Measurements from ENCODE around the gene KCND3. TPM values are rescaled to one million over a fixed set of nuclear protein-coding genes. Genes with fewer than 3 reads are reported as not detected.

KCND3 gene
- total RNA-seq, 1 experiment from 2014 or later: not detected

DNA sequence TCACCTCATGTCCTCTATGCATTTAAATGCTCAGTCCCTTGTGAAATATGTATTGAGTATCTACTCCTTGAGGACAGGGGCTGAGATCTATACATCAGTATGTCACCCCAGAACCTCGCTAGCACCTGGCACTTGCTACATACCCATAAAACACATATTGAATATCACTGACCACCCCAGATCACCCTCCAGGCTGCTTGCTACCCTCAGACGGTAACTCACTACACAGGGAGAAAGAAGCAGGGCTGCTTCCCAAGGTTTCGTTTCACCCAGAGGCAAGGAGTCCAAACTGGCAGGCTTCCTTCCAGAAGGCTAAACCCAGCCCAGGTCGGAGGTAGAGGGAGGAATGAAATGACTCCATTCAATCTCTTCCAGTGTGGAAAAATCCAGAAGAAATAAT, 258.8 kb downstream of the KCND3 start:
- BruUV-seq (replicated peaks): no TSS peak
- Mint-ChIP-seq H3K36me3 (ENCODE audit: insufficient read depth, unreplicated experiment) (no peaks in the 10 kb centered on the region), H3K27ac (ENCODE audit: low read depth, unreplicated experiment) (no peak overlapping the region), H3K9me3 (ENCODE audit: unreplicated experiment) (no peaks in the 10 kb centered on the region), H3K4me3 (ENCODE audit: unreplicated experiment) (no peak overlapping the region), H3K27me3 (ENCODE audit: insufficient read depth, unreplicated experiment) (no peaks in the 10 kb centered on the region), H3K4me1 (ENCODE audit: insufficient read depth, unreplicated experiment) (no peaks in the 10 kb centered on the region)
- no peak for DNase-seq (ENCODE audit: unreplicated experiment)
- intact Hi-C loops (cut with micrococcal nuclease): no loop called here
- POLR2A ChIA-PET: no interaction called here
- TF ChIP-seq, protein P1, sequence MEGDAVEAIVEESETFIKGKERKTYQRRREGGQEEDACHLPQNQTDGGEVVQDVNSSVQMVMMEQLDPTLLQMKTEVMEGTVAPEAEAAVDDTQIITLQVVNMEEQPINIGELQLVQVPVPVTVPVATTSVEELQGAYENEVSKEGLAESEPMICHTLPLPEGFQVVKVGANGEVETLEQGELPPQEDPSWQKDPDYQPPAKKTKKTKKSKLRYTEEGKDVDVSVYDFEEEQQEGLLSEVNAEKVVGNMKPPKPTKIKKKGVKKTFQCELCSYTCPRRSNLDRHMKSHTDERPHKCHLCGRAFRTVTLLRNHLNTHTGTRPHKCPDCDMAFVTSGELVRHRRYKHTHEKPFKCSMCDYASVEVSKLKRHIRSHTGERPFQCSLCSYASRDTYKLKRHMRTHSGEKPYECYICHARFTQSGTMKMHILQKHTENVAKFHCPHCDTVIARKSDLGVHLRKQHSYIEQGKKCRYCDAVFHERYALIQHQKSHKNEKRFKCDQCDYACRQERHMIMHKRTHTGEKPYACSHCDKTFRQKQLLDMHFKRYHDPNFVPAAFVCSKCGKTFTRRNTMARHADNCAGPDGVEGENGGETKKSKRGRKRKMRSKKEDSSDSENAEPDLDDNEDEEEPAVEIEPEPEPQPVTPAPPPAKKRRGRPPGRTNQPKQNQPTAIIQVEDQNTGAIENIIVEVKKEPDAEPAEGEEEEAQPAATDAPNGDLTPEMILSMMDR (IDR thresholded peaks at IDR 0.05; ENCODE audit: unreplicated experiment): no peak
- CTCF ChIA-PET: interaction anchor here (0.6 to 9.9 kb wide), 3 partner anchors 15 to 253 kb away, joined by 4 to 94 read pairs (median 4); no protein-coding TSS in a partner anchor

DNA sequence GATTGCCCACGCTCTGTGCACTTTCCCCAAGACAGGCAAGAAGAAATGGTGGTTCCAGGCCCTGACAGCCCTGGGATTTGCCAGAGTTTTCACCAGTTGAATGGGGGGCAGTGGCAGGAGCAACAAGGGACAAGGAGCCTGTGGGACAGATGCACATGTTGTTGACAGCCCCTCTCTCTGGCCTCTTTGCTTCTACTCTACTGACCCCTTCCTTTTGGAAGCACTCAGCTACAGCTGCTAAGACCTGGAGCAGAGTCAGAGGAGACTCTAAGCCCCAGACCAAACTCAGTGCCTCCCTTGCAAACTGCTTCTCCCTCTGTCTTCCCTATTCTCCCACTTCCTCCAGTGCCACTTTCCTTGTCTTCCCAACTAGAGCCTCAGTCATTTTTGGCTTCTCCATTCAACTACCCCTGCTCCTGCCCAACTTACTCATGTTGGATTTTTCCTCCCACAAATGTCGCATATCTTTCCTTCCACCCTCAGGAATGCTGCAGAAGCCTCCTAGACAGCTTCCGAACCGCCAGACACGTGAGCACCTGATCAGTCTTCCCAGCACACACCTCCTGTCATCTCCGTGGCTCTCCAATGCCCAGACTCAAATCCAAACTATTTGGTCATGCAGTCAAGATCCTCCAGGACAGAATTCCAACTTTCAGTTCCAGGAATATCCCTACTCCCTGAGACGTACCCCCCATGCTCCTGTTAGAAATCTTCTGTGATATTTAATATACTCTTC, 259.4 kb downstream of the KCND3 start:
- no peak overlapping the region for H3K4me3 Mint-ChIP-seq (ENCODE audit: unreplicated experiment)
- TF ChIP-seq, protein P1 (IDR thresholded peaks at IDR 0.05; ENCODE audit: unreplicated experiment): no peak
- ChIA-PET CTCF (interaction anchor here (0.9 to 1.0 kb wide), 2 partner anchors 8 to 39 kb away, joined by 3 to 5 read pairs; no protein-coding TSS in a partner anchor), POLR2A (interaction anchor here (1.0 kb wide), 1 partner anchor 8 kb away, joined by 3 read pairs; no protein-coding TSS in a partner anchor)
- H3K4me1 Mint-ChIP-seq (ENCODE audit: insufficient read depth, unreplicated experiment): no peaks in the 10 kb centered on the region
- no peak for DNase-seq (ENCODE audit: unreplicated experiment)
- H3K27me3 Mint-ChIP-seq (ENCODE audit: insufficient read depth, unreplicated experiment): no peaks in the 10 kb centered on the region
- no peaks in the 10 kb centered on the region for H3K36me3 Mint-ChIP-seq (ENCODE audit: insufficient read depth, unreplicated experiment)
- intact Hi-C loops (cut with micrococcal nuclease): no loop called here
- H3K9me3 Mint-ChIP-seq (ENCODE audit: unreplicated experiment): no peaks in the 10 kb centered on the region
- no peak overlapping the region for H3K27ac Mint-ChIP-seq (ENCODE audit: low read depth, unreplicated experiment)
- no TSS peak for BruUV-seq (replicated peaks)

DNA sequence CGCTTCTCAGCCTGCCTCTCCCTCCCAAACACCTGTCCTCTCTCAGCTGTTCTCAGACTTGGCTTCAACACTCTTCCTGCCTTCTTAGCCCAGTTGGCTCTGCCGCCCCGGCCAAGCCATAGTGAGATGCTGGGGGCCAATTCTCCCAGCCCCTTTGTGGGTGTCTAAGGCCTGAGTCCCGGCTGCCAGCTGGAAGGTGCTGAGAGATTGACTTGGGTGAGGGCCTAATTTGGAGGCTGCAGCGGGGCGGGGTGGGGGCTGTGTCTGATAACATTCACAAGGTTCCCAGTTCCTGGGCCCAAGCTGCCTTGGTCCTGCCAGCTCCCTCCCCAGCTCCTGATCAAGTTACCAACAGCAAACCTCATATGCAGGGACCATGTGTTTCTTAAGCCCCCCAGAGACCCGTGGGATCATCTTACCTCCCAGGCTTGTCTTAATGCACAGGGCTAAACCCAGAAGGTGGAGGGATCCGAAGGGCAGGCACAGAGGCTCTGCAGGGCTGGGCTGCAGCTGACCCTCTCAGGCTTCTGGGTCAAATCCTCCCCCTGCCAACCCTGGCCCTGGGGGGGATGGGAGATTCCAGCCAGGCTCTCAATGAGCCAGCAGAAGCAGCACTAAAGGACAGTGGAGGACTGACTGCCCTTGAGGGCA, 260.1 kb downstream of the KCND3 start:
- Mint-ChIP-seq H3K36me3 (ENCODE audit: insufficient read depth, unreplicated experiment) (no peaks in the 10 kb centered on the region), H3K9me3 (ENCODE audit: unreplicated experiment) (no peaks in the 10 kb centered on the region), H3K4me3 (ENCODE audit: unreplicated experiment) (no peak overlapping the region), H3K27me3 (ENCODE audit: insufficient read depth, unreplicated experiment) (no peaks in the 10 kb centered on the region), H3K27ac (ENCODE audit: low read depth, unreplicated experiment) (no peak overlapping the region), H3K4me1 (ENCODE audit: insufficient read depth, unreplicated experiment) (no peaks in the 10 kb centered on the region)
- BruUV-seq (replicated peaks): no TSS peak
- ChIA-PET CTCF (interaction anchor here (0.6 to 3.8 kb wide), 6 partner anchors 9 to 40 kb away, joined by 3 to 32 read pairs (median 4); no protein-coding TSS in a partner anchor), POLR2A (interaction anchor here (0.6 to 1.0 kb wide), 2 partner anchors 9 to 645 kb away, joined by 3 read pairs; no protein-coding TSS in a partner anchor)
- DNase-seq (ENCODE audit: unreplicated experiment): no peak
- intact Hi-C loops (cut with micrococcal nuclease): no loop called here
- TF ChIP-seq, protein P1 (IDR thresholded peaks at IDR 0.05; ENCODE audit: unreplicated experiment): no peak

DNA sequence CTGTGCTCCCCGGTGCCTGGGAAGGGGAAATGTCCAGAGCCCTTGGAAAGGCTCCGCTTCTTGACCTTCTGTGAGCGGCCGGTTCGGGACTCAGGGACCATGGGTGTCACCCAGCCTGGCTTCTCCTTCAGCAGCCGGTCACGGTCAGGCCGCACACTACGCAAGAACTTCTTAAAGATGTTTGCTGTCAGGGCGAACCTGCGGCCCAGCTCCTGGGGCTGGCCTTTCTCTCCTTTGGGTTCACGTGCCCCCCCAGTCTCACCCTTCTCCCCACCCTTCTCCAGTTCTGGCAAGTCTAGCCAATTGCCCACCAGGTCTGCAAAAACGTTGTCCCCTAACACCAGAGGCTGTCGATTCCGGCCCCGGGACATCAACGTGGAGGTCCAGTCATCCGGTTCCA, 262.4 kb downstream of the KCND3 start:
- no peaks in the 10 kb centered on the region for H3K9me3 Mint-ChIP-seq (ENCODE audit: unreplicated experiment)
- no peaks in the 10 kb centered on the region for H3K27me3 Mint-ChIP-seq (ENCODE audit: insufficient read depth, unreplicated experiment)
- no peak overlapping the region for H3K27ac Mint-ChIP-seq (ENCODE audit: low read depth, unreplicated experiment)
- intact Hi-C loops (cut with micrococcal nuclease): no loop called here
- H3K4me3 Mint-ChIP-seq (ENCODE audit: unreplicated experiment): no peak overlapping the region
- ChIA-PET POLR2A (interaction anchor here (0.6 to 0.7 kb wide), 2 partner anchors 12 to 104 kb away, joined by 3 to 4 read pairs; partner anchors contain the start of gene INKA2), CTCF (interaction anchor here (0.9 to 3.8 kb wide), 5 partner anchors 10 to 219 kb away, joined by 3 to 32 read pairs (median 5); no protein-coding TSS in a partner anchor)
- DNase-seq (ENCODE audit: unreplicated experiment): no peak
- H3K4me1 Mint-ChIP-seq (ENCODE audit: insufficient read depth, unreplicated experiment): peaks cover 9% of the 10 kb centered on the region
- no TSS peak for BruUV-seq (replicated peaks)
- TF ChIP-seq, protein P1 (IDR thresholded peaks at IDR 0.05; ENCODE audit: unreplicated experiment): no peak
- no peaks in the 10 kb centered on the region for H3K36me3 Mint-ChIP-seq (ENCODE audit: insufficient read depth, unreplicated experiment)

Data from MCF 10A (cell line).